Ovary (tissue), 3 donors: Measurements from ENCODE around the gene ME3.

ENCODE experiments used
- CTCF ChIP-seq, 3 donors: fragments of 450-650 bp in 2 of 3; fragments of 200-600 bp in 1 of 3; IDR thresholded peaks; one replicate each; pipeline versions ENCODE4 v1.5.1 to v1.8.0; 2016 to 2022; ENCODE audit warnings: antibody characterized with exemption in 3 of 3, mild to moderate bottlenecking in 1 of 3
- EP300 ChIP-seq: sonication (generic); formaldehyde crosslinking; IDR thresholded peaks from one replicate; pipeline ENCODE4 v1.6.1; 2017; ENCODE audit warnings: antibody characterized with exemption
- POLR2A ChIP-seq: fragments of 450-650 bp; IDR thresholded peaks from one replicate; pipeline ENCODE4 v1.6.1; 2017; ENCODE audit warnings: antibody characterized with exemption, mild to moderate bottlenecking, moderate library complexity
- donor health status: DM: no; HTN: no; CAD: no.

- no peak for TF ChIP-seq CTCF (IDR thresholded peaks at IDR 0.05)
- TF ChIP-seq POLR2A = no peak
- TF ChIP-seq EP300 = no peak
These were observed 66.1 kb downstream of the ME3 start for GRCh38 chr11:86606270-86606835.
